H9 (cell line): ENCODE measurements around the gene ERH. TPM values are rescaled to one million over a fixed set of nuclear protein-coding genes. Genes with fewer than 3 reads are reported as not detected.

Experiments used
- DNase-seq: peaks from one replicate; pipeline ENCODE4 v3.0.0-alpha.2; 2017
- H2AFZ ChIP-seq: one replicate; pipeline ENCODE4 v1.6.1; 2013; ENCODE audit warnings: mild to moderate bottlenecking, low read length, control low read depth, moderate library complexity
- H2AK5ac ChIP-seq: 2 replicates; pipeline ENCODE4 v1.6.1; 2013; ENCODE audit warnings: low read length, control low read depth, mixed read lengths; ENCODE audit not compliant: insufficient read length
- H2BK120ac ChIP-seq: one replicate; pipeline ENCODE4 v1.6.1; 2013; ENCODE audit warnings: low read depth, mild to moderate bottlenecking, low read length, control low read depth, inconsistent platforms; ENCODE audit not compliant: poor library complexity, severe bottlenecking
- H2BK12ac ChIP-seq: 2 replicates; pipeline ENCODE4 v1.6.1; 2013; ENCODE audit warnings: low read length, control low read depth, mixed read lengths, low read depth; ENCODE audit not compliant: insufficient read length
- H2BK15ac ChIP-seq: 2 replicates; pipeline ENCODE4 v1.6.1; 2013; ENCODE audit warnings: low read depth, low read length, control low read depth
- H2BK20ac ChIP-seq: one replicate; pipeline ENCODE4 v1.6.1; 2013; ENCODE audit warnings: low read depth, mild to moderate bottlenecking, low read length, control low read depth, inconsistent platforms; ENCODE audit not compliant: poor library complexity, severe bottlenecking
- H2BK5ac ChIP-seq: 2 replicates; pipeline ENCODE4 v1.6.1; 2013; ENCODE audit warnings: low read length, control low read depth, mixed read lengths; ENCODE audit not compliant: insufficient read length
- H3K14ac ChIP-seq: 2 replicates; pipeline ENCODE4 v1.6.1; 2013; ENCODE audit warnings: low read length, control low read depth; ENCODE audit not compliant: insufficient read depth
- H3K18ac ChIP-seq: 2 replicates; pipeline ENCODE4 v1.6.1; 2013; ENCODE audit warnings: low read depth, mild to moderate bottlenecking, mixed read lengths, low read length, control low read depth; ENCODE audit not compliant: insufficient read length
- H3K23ac ChIP-seq: 2 replicates; pipeline ENCODE4 v1.6.1; 2013; ENCODE audit warnings: low read length, control low read depth, mixed read lengths, low read depth; ENCODE audit not compliant: insufficient read length
- H3K23me2 ChIP-seq: 2 replicates; pipeline ENCODE4 v1.6.1; 2013; ENCODE audit warnings: low read depth, mild to moderate bottlenecking, mixed read lengths, low read length, control low read depth; ENCODE audit not compliant: insufficient read length, poor library complexity, severe bottlenecking
- H3K27ac ChIP-seq: 2 replicates; pipeline ENCODE4 v1.5.1; 2013; ENCODE audit warnings: low read length, control low read depth, mixed read lengths, low read depth; ENCODE audit not compliant: insufficient read length
- H3K27me3 ChIP-seq: 2 replicates; pipeline ENCODE4 v1.6.1; 2013; ENCODE audit warnings: low read length, control low read depth, inconsistent platforms; ENCODE audit not compliant: insufficient read depth
- H3K4ac ChIP-seq: 2 replicates; pipeline ENCODE4 v1.6.1; 2013; ENCODE audit warnings: low read depth, mild to moderate bottlenecking, control low read depth, inconsistent platforms, low read length, moderate library complexity
- H3K4me1 ChIP-seq: 2 replicates; pipeline ENCODE4 v1.6.1; 2013; ENCODE audit warnings: low read length, control low read depth, inconsistent platforms; ENCODE audit not compliant: insufficient read depth
- H3K4me2 ChIP-seq: 2 replicates; pipeline ENCODE4 v1.6.1; 2013; ENCODE audit warnings: low read length, control low read depth, mixed read lengths; ENCODE audit not compliant: insufficient read length, insufficient read depth
- H3K56ac ChIP-seq: 2 replicates; pipeline ENCODE4 v1.6.1; 2013; ENCODE audit warnings: low read depth, mild to moderate bottlenecking, mixed read lengths, low read length, control low read depth; ENCODE audit not compliant: insufficient read length
- H3K79me1 ChIP-seq: 2 replicates; pipeline ENCODE4 v1.6.1; 2013; ENCODE audit warnings: low read depth, mild to moderate bottlenecking, moderate library complexity, low read length, control low read depth, inconsistent platforms; ENCODE audit not compliant: insufficient read depth, poor library complexity, severe bottlenecking
- H3K79me2 ChIP-seq: 2 replicates; pipeline ENCODE4 v1.6.1; 2013; ENCODE audit warnings: low read length, control low read depth, inconsistent platforms; ENCODE audit not compliant: insufficient read depth
- H3K9ac ChIP-seq: 2 replicates; pipeline ENCODE4 v1.6.1; 2013; ENCODE audit warnings: low read length, control low read depth, mixed read lengths; ENCODE audit not compliant: insufficient read length; ENCODE audit errors: extremely low read depth
- H3K9me3 ChIP-seq: one replicate; pipeline ENCODE4 v1.6.1; 2013; ENCODE audit warnings: low read depth, low read length, inconsistent platforms; ENCODE audit not compliant: control insufficient read depth
- H3T11ph ChIP-seq: one replicate; pipeline ENCODE4 v1.6.1; 2013; ENCODE audit warnings: mild to moderate bottlenecking, low read length, control low read depth, inconsistent platforms
- H4K20me1 ChIP-seq: one replicate; pipeline ENCODE4 v1.6.1; 2013; ENCODE audit not compliant: control insufficient read depth, insufficient read length, insufficient read depth
- H4K5ac ChIP-seq: 2 replicates; pipeline ENCODE4 v1.6.1; 2013; ENCODE audit warnings: low read depth, mild to moderate bottlenecking, mixed read lengths, low read length, control low read depth; ENCODE audit not compliant: insufficient read length
- H4K8ac ChIP-seq: replicated peaks from 2 replicates; pipeline ENCODE4 v1.6.1; 2013; ENCODE audit warnings: low read length, control low read depth, mixed read lengths, low read depth; ENCODE audit not compliant: insufficient read length
- H4K91ac ChIP-seq: 2 replicates; pipeline ENCODE4 v1.6.1; 2013; ENCODE audit warnings: low read depth, mild to moderate bottlenecking, moderate library complexity, mixed read lengths, low read length, control low read depth; ENCODE audit not compliant: insufficient read length
- H3K27ac Mint-ChIP-seq, 3 experiments: 2 replicates in 2 of 3; 3 replicates in 1 of 3; pipeline ENCODE4 v1.8.0; 2020 to 2021; ENCODE audit warnings: mixed read lengths in 3 of 3, mild to moderate bottlenecking in 1 of 3, moderate library complexity in 1 of 3
- H3K27me3 Mint-ChIP-seq: 2 replicates; pipeline ENCODE4 v1.8.0; 2021; ENCODE audit warnings: low read depth, mild to moderate bottlenecking, moderate library complexity, mixed read lengths
- H3K36me3 Mint-ChIP-seq, 3 experiments: 2 replicates in 2 of 3; 3 replicates in 1 of 3; pipeline ENCODE4 v1.8.0; 2020 to 2021; ENCODE audit warnings: low read depth in 3 of 3, mixed read lengths in 3 of 3; ENCODE audit not compliant: insufficient read depth in 1 of 3
- H3K4me1 Mint-ChIP-seq, 2 experiments: 2 replicates each; pipeline ENCODE4 v1.8.0; 2020; ENCODE audit warnings: mixed read lengths in 2 of 2
- H3K4me3 Mint-ChIP-seq, 2 experiments: 2 replicates in 1 of 2; 3 replicates in 1 of 2; pipeline ENCODE4 v1.8.0; 2020 to 2021; ENCODE audit warnings: mild to moderate bottlenecking in 2 of 2, mixed read lengths in 2 of 2, moderate library complexity in 1 of 2
- H3K9me3 Mint-ChIP-seq, 2 experiments: 2 replicates in 1 of 2; 3 replicates in 1 of 2; pipeline ENCODE4 v1.8.0; 2020; ENCODE audit warnings: mild to moderate bottlenecking in 2 of 2, mixed read lengths in 2 of 2, moderate library complexity in 1 of 2
- CTCF ChIP-seq: fragments of 200-600 bp; sonication (generic); conservative IDR thresholded peaks from 3 replicates; pipeline ENCODE4 v1.8.0; 2021; ENCODE audit warnings: antibody characterized with exemption, mild to moderate bottlenecking
- WGBS: extraction: QIAGEN DNeasy Blood & Tissue Kit; methylation state at CpG from one replicate; pipeline ENCODE4 v1.1.7; 2013; ENCODE audit warnings: missing lambda C conversion rate, low lambda C conversion rate, mixed read lengths; ENCODE audit not compliant: insufficient read length; ENCODE audit errors: extremely low coverage; 5-methylcytosine and 5-hydroxymethylcytosine counted together
- total RNA-seq: library from RNA; stranded (reverse); gene quantifications from 2 replicates; pipeline ENCODE4 v1.2.1, GENCODE V29; 2021

The ERH gene
- total RNA-seq, 1 experiment from 2014 or later: 443 TPM

GRCh38 chr14:69334576-69334975 is 63.5 kb downstream of the ERH start:
- no peak for DNase-seq
- H3K9me3 ChIP-seq: no peaks in the 10 kb centered on the region
- Mint-ChIP-seq H3K4me3 (no peak overlapping the region), H3K36me3 (no peaks in the 10 kb centered on the region; a peak in 1 of 7 replicates), H3K4me1 (peaks cover 0 to 7% of the 10 kb centered on the region in 2 experiments; a peak in 2 of 4 replicates), H3K27ac (no peak overlapping the region), H3K9me3 (no peaks in the 10 kb centered on the region), H3K27me3 (peaks cover 2% of the 10 kb centered on the region)
- H3K27me3 ChIP-seq: no peaks in the 10 kb centered on the region
- no peak overlapping the region for H2BK15ac ChIP-seq
- TF ChIP-seq CTCF: no peak
- H3K27ac ChIP-seq: no peak overlapping the region
- no peak overlapping the region for H2BK120ac ChIP-seq
- H3K4me2 ChIP-seq: no peak overlapping the region
- H4K91ac ChIP-seq: no peak overlapping the region
- no peak overlapping the region for H2BK20ac ChIP-seq
- H2BK12ac ChIP-seq: no peak overlapping the region
- no peaks in the 10 kb centered on the region for H3K79me1 ChIP-seq
- H3K23ac ChIP-seq: no peak overlapping the region
- no peak overlapping the region for H2AK5ac ChIP-seq
- no peaks in the 10 kb centered on the region for H3K23me2 ChIP-seq
- no peaks in the 10 kb centered on the region for H3K79me2 ChIP-seq
- H3K4ac ChIP-seq: no peak overlapping the region
- H3T11ph ChIP-seq: no peak overlapping the region
- H4K8ac ChIP-seq: no peak overlapping the region
- no peaks in the 10 kb centered on the region for H3K4me1 ChIP-seq
- H3K18ac ChIP-seq: no peak overlapping the region
- no peak overlapping the region for H3K14ac ChIP-seq
- no peak overlapping the region for H2BK5ac ChIP-seq
- H3K56ac ChIP-seq: no peak overlapping the region
- WGBS: no CpG with 5 or more reads among the region's 6 CpGs
- no peak overlapping the region for H2AFZ ChIP-seq
- no peaks in the 10 kb centered on the region for H4K20me1 ChIP-seq
- no peak overlapping the region for H3K9ac ChIP-seq
- H4K5ac ChIP-seq: no peak overlapping the region
